Stimulated activated CD4-positive, alpha-beta T cell treated with anti-CD3 and anti-CD28 coated beads, Interleukin-1b, Interleukin-23, amount 100 ng/mL, for 48 hours (primary cell): ENCODE data around the gene SLC4A8.

Source experiments
- DNase-seq: peaks from one replicate; pipeline ENCODE4 v3.0.0-alpha.2; 2020

SLC4A8 gene

GRCh38 chr12:51424662-51425539, at the start of gene SLC4A8:
TSS of gene SLC4A8 (plus strand) at chr12:51424831. CDS start at chr12:51424988, 157 bp downstream.
- peak; percentile 78 for DNase-seq

- no peak for DNase-seq
Measured at GRCh38 chr12:51374856-51375255, 49.8 kb upstream of the SLC4A8 start.

GRCh38 chr12:51377099-51377984, 47.3 kb upstream of the SLC4A8 start:
- DNase-seq, result no peak

GRCh38 chr12:51378749-51379148, 45.9 kb upstream of the SLC4A8 start:
- DNase-seq, result no peak

- DNase-seq, result no peak
Measured at GRCh38 chr12:51379571-51379970, 45.1 kb upstream of the SLC4A8 start.

GRCh38 chr12:51381226-51382079, 43.2 kb upstream of the SLC4A8 start:
- DNase-seq, result no peak

- DNase-seq, result no peak
Measured at GRCh38 chr12:51382173-51382572, 42.5 kb upstream of the SLC4A8 start.

- no peak for DNase-seq
Measured at GRCh38 chr12:51383269-51383905, 41.2 kb upstream of the SLC4A8 start.

GRCh38 chr12:51386351-51386750, 38.3 kb upstream of the SLC4A8 start:
- DNase-seq, result no peak

GRCh38 chr12:51388069-51388799, 36.4 kb upstream of the SLC4A8 start:
- DNase-seq, result no peak

GRCh38 chr12:51388846-51389245, 35.8 kb upstream of the SLC4A8 start:
- no peak for DNase-seq

- DNase-seq, result peak; percentile 32
Measured at GRCh38 chr12:51389302-51389999, 35.2 kb upstream of the SLC4A8 start.

GRCh38 chr12:51390457-51390856, 34.2 kb upstream of the SLC4A8 start:
- DNase-seq, result no peak

GRCh38 chr12:51390891-51391282, 33.7 kb upstream of the SLC4A8 start:
- DNase-seq, result peak; percentile 30

GRCh38 chr12:51391283-51392123, 33.1 kb upstream of the SLC4A8 start, which contains the start of gene GALNT6:
TSS of gene GALNT6 (minus strand) at chr12:51391406. CDS start at chr12:51379781, 11,625 bp downstream.
- peak; percentile 60 for DNase-seq

- DNase-seq, result peak; percentile 34
Measured at GRCh38 chr12:51392556-51393237, 31.9 kb upstream of the SLC4A8 start.

GRCh38 chr12:51393676-51394545, 30.7 kb upstream of the SLC4A8 start:
- peak; percentile 66 for DNase-seq
